GM23338 (cell line): Measurements from ENCODE around the gene RAB31. TPM values are rescaled to one million over a fixed set of nuclear protein-coding genes. Genes with fewer than 3 reads are reported as not detected.

ENCODE experiments used
- ATAC-seq: fragments of 200-7000 bp; cut with Tn5 transposase; 3 replicates; pipeline ENCODE4 v1.9.1; 2020
- DNase-seq: peaks from one replicate; pipeline ENCODE4 v3.0.0-alpha.2; 2015; ENCODE audit warnings: low spot score
- H2AFZ ChIP-seq: fragments of 200-600 bp; sonication (generic); 2 replicates; pipeline ENCODE4 v1.8.0; 2016; ENCODE audit warnings: antibody characterized with exemption, mild to moderate bottlenecking, moderate library complexity
- H3F3A ChIP-seq: fragments of 200-600 bp; sonication (generic); replicated peaks from 2 replicates; pipeline ENCODE4 v1.8.0; 2017; ENCODE audit warnings: antibody characterized with exemption, mixed run types, low read depth
- H3K27ac ChIP-seq: fragments of 200-600 bp; sonication (generic); 2 replicates; pipeline ENCODE4 v1.6.1; 2016; ENCODE audit warnings: low read depth
- H3K27me3 ChIP-seq: fragments of 200-600 bp; sonication (generic); 2 replicates; pipeline ENCODE4 v1.8.0; 2016; ENCODE audit warnings: mild to moderate bottlenecking, mixed run types, moderate library complexity; ENCODE audit not compliant: insufficient read depth
- H3K36me3 ChIP-seq: fragments of 200-600 bp; sonication (generic); 2 replicates; pipeline ENCODE4 v1.8.0; 2016; ENCODE audit warnings: mild to moderate bottlenecking; ENCODE audit not compliant: insufficient read depth
- H3K4me1 ChIP-seq: fragments of 200-600 bp; sonication (generic); 2 replicates; pipeline ENCODE4 v1.8.0; 2016; ENCODE audit warnings: mild to moderate bottlenecking, moderate library complexity; ENCODE audit not compliant: insufficient read depth
- H3K4me2 ChIP-seq: fragments of 200-600 bp; sonication (generic); 2 replicates; pipeline ENCODE4 v1.7.1; 2017; ENCODE audit warnings: mixed run types
- H3K4me3 ChIP-seq: fragments of 200-600 bp; sonication (generic); 2 replicates; pipeline ENCODE4 v1.6.1; 2016; ENCODE audit warnings: mixed run types
- H3K79me2 ChIP-seq: fragments of 200-600 bp; sonication (generic); replicated peaks from 2 replicates; pipeline ENCODE4 v1.8.0; 2017; ENCODE audit warnings: mild to moderate bottlenecking; ENCODE audit not compliant: insufficient read depth
- H3K9me2 ChIP-seq: fragments of 200-600 bp; sonication (generic); 2 replicates; pipeline ENCODE4 v1.8.0; 2017; ENCODE audit not compliant: insufficient read depth
- H4K20me1 ChIP-seq: fragments of 200-600 bp; sonication (generic); replicated peaks from 2 replicates; pipeline ENCODE4 v1.8.0; 2017; ENCODE audit warnings: mild to moderate bottlenecking; ENCODE audit not compliant: insufficient read depth
- H3K27ac Mint-ChIP-seq: 2 replicates; pipeline ENCODE4 v1.8.0; 2020; ENCODE audit warnings: inconsistent platforms, mild to moderate bottlenecking, moderate library complexity, mixed read lengths
- H3K27me3 Mint-ChIP-seq: 3 replicates; pipeline ENCODE4 v1.8.0; 2022; ENCODE audit warnings: low read depth, mild to moderate bottlenecking, moderate library complexity, mixed read lengths, inconsistent platforms; ENCODE audit not compliant: insufficient read depth, poor library complexity
- H3K36me3 Mint-ChIP-seq: 3 replicates; pipeline ENCODE4 v1.8.0; 2021; ENCODE audit warnings: low read depth, mild to moderate bottlenecking, inconsistent platforms, moderate library complexity, mixed read lengths
- H3K4me1 Mint-ChIP-seq: 3 replicates; pipeline ENCODE4 v1.8.0; 2020; ENCODE audit warnings: mild to moderate bottlenecking, inconsistent platforms, mixed read lengths
- H3K4me3 Mint-ChIP-seq: 3 replicates; pipeline ENCODE4 v1.8.0; 2021; ENCODE audit warnings: moderate library complexity, mild to moderate bottlenecking, inconsistent platforms, mixed read lengths
- H3K9me3 Mint-ChIP-seq: 3 replicates; pipeline ENCODE4 v1.8.0; 2020; ENCODE audit warnings: moderate library complexity, mild to moderate bottlenecking, inconsistent platforms, mixed read lengths
- CREB1 ChIP-seq: fragments of 250-450 bp; sonication (Bioruptor Pico); IDR thresholded peaks from 2 replicates; pipeline ENCODE4 v1.5.0; 2020; ENCODE audit warnings: low read depth, mild to moderate bottlenecking, moderate library complexity
- ETS1 ChIP-seq: IDR thresholded peaks from 2 replicates; pipeline ENCODE4 v1.6.1; 2016; ENCODE audit warnings: antibody characterized with exemption
- EZH2 ChIP-seq: fragments of 200-600 bp; sonication (generic); IDR thresholded peaks from one replicate; pipeline ENCODE4 v1.8.0; 2017; ENCODE audit warnings: antibody characterized with exemption, mild to moderate bottlenecking, low read depth; ENCODE audit not compliant: unreplicated experiment
- EZH2phosphoT487 ChIP-seq: fragments of 200-600 bp; sonication (generic); IDR thresholded peaks from one replicate; pipeline ENCODE4 v1.8.1; 2018; ENCODE audit warnings: antibody characterized with exemption; ENCODE audit not compliant: unreplicated experiment
- JUNB ChIP-seq: IDR thresholded peaks from one replicate; pipeline ENCODE4 v1.6.1; 2016; ENCODE audit warnings: antibody characterized with exemption; ENCODE audit not compliant: unreplicated experiment
- NANOG ChIP-seq: IDR thresholded peaks from 2 replicates; pipeline ENCODE4 v1.6.1; 2016; ENCODE audit warnings: antibody characterized with exemption, borderline replicate concordance
- POLR2AphosphoS5 ChIP-seq: IDR thresholded peaks from 2 replicates; pipeline ENCODE4 v1.6.1; 2016; ENCODE audit warnings: antibody characterized with exemption, low read depth
- REST ChIP-seq: IDR thresholded peaks from one replicate; pipeline ENCODE4 v1.6.1; 2018; ENCODE audit warnings: antibody characterized with exemption; ENCODE audit not compliant: unreplicated experiment
- STAT1 ChIP-seq: IDR thresholded peaks from one replicate; pipeline ENCODE4 v1.6.1; 2016; ENCODE audit warnings: antibody characterized with exemption; ENCODE audit not compliant: unreplicated experiment
- ZNF114 ChIP-seq: fragments of 250-450 bp; sonication (Bioruptor Pico); IDR thresholded peaks from 2 replicates; pipeline ENCODE4 v1.5.0; 2020; ENCODE audit warnings: mild to moderate bottlenecking, moderate library complexity
- ZNF331 ChIP-seq: fragments of 250-450 bp; sonication (Bioruptor Pico); IDR thresholded peaks from 2 replicates; pipeline ENCODE4 v1.5.0; 2020; ENCODE audit warnings: low read depth, mild to moderate bottlenecking, moderate library complexity
- ZNF462 ChIP-seq: fragments of 250-450 bp; sonication (Bioruptor Pico); IDR thresholded peaks from 2 replicates; pipeline ENCODE4 v1.5.0; 2020; ENCODE audit warnings: mild to moderate bottlenecking, moderate library complexity
- polyA plus RNA-seq: library from polyadenylated mRNA; unstranded; fragments of >200 nt; fragmentation: Nextera tagmentation; extraction: Ambion mirVana; gene quantifications from 2 replicates; pipeline ENCODE4 v1.2.1, GENCODE V29; 2016
- total RNA-seq: library from RNA; depleted of rRNA; stranded (reverse); fragments of >200 nt; shearing (Covaris generic); gene quantifications from 2 replicates; pipeline ENCODE4 v1.2.3, GENCODE V29; 2014
- TF ChIP-seq, protein P1 (sequence below), 2 experiments: fragments of 200-600 bp in 1 of 2; sonication (generic) in 1 of 2; conservative IDR thresholded peaks; 2 replicates each; pipeline versions ENCODE4 v1.5.1 to v1.6.1; 2016 to 2017; ENCODE audit warnings: antibody characterized with exemption in 2 of 2, low read depth in 2 of 2, mild to moderate bottlenecking in 2 of 2, moderate library complexity in 1 of 2

Gene RAB31
- total and polyA plus RNA-seq, 2 experiments from 2014 or later = 33.8 to 46.1 TPM

- Histone ChIP-seq H4K20me1 (no peaks in the 10 kb centered on the region), H3K4me2 (no peak overlapping the region), H3K27ac (no peak overlapping the region), H3K4me1 (no peaks in the 10 kb centered on the region), H3K27me3 (no peaks in the 10 kb centered on the region), H3K36me3 (no peaks in the 10 kb centered on the region), H3K79me2 (no peaks in the 10 kb centered on the region), H3K4me3 (no peak overlapping the region), H3K9me2 (no peaks in the 10 kb centered on the region), H3F3A (no peaks in the 10 kb centered on the region), H2AFZ (no peak overlapping the region)
- ATAC-seq (no peak), DNase-seq (no peak)
- Mint-ChIP-seq H3K4me3 (no peak overlapping the region), H3K36me3 (no peaks in the 10 kb centered on the region), H3K4me1 (peaks cover 13% of the 10 kb centered on the region), H3K27me3 (peaks cover 9% of the 10 kb centered on the region), H3K9me3 (no peaks in the 10 kb centered on the region), H3K27ac (no peak overlapping the region)
- no peak for TF ChIP-seq ETS1
- TF ChIP-seq CREB1 (CRISPR knock-in tag) = no peak
- no peak for TF ChIP-seq ZNF331 (CRISPR knock-in tag)
- TF ChIP-seq, protein P1, sequence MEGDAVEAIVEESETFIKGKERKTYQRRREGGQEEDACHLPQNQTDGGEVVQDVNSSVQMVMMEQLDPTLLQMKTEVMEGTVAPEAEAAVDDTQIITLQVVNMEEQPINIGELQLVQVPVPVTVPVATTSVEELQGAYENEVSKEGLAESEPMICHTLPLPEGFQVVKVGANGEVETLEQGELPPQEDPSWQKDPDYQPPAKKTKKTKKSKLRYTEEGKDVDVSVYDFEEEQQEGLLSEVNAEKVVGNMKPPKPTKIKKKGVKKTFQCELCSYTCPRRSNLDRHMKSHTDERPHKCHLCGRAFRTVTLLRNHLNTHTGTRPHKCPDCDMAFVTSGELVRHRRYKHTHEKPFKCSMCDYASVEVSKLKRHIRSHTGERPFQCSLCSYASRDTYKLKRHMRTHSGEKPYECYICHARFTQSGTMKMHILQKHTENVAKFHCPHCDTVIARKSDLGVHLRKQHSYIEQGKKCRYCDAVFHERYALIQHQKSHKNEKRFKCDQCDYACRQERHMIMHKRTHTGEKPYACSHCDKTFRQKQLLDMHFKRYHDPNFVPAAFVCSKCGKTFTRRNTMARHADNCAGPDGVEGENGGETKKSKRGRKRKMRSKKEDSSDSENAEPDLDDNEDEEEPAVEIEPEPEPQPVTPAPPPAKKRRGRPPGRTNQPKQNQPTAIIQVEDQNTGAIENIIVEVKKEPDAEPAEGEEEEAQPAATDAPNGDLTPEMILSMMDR (conservative IDR thresholded peaks at IDR 0.05; ENCODE audit: low read depth in 2 of 2) = no peak
- no peak for TF ChIP-seq EZH2
- TF ChIP-seq POLR2AphosphoS5 = no peak
- no peak for TF ChIP-seq ZNF462
- TF ChIP-seq NANOG = no peak
- TF ChIP-seq JUNB = no peak
- TF ChIP-seq STAT1 = no peak
- TF ChIP-seq ZNF114 (CRISPR knock-in tag) = no peak
- TF ChIP-seq EZH2phosphoT487 = no peak
- TF ChIP-seq REST = no peak
These were observed 9.6 kb upstream of the RAB31 start for GRCh38 chr18:9698497-9698896.
